ENCODE measurements around the gene PIP5K1B. TPM values are rescaled to one million over a fixed set of nuclear protein-coding genes. Genes with fewer than 3 reads are reported as not detected.

PIP5K1B gene
- total RNA-seq, 1 experiment from 2014 or later: 0.20 TPM

DNA sequence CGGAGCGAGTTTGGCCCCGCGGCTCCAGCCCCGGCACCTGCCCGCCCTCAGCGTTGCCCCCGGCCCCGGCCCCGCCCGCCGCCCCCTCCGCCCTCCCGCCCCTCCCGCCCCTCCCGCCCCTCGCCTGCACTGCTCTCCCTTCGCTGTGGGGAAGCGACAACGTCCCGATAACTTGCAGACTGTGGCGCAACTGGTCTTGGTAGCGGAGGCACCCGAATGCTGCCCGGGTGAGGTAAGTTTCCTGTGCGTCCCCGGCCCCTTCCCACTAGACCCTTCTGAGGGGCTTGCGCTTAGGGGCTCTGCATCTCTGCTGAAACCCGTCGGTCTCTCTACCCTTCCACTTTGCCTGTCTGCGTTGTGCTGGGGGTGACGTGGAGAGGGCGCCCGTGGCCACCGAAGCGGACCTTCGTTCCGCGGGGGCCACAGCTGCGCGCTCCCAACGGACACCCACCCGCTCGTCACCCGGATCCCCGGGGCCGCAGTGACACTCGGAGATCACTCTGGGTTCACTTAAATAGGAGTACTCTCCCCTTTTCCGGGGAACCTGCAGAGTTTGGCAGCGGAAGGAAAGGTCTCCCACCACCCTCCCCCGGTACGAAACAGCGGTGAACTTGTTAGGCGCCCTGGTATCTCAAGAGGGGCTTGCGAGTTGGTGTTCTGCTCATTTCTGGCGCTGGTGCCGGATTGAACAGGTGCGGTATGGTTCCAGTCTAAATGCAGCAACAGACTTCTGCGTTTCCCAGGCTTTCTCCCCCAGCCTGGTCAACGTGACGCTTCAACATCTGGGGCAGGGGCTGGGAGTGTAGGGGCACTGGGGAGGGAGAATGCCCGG lies 707 bp downstream of the PIP5K1B start:
- Histone ChIP-seq H3K4me1 (ENCODE audit: control insufficient read depth in 1 of 2, insufficient read depth in 2 of 2, low read length in 2 of 2) (no peaks in the 10 kb centered on the region), H3K79me2 (ENCODE audit: insufficient read depth, low read length) (no peaks in the 10 kb centered on the region), H3K9ac (ENCODE audit: low read length) (no peak overlapping the region), H3K9me3 (ENCODE audit: control insufficient read depth in 1 of 2, insufficient read depth in 1 of 2, low read depth in 1 of 2, low read length in 2 of 2) (no peaks in the 10 kb centered on the region), H3K9me2 (ENCODE audit: insufficient read depth) (no peaks in the 10 kb centered on the region; the same call in 1 of the 2 replicates), H3K27ac (ENCODE audit: low read depth, low read length) (no peak overlapping the region), H3K27me3 (ENCODE audit: insufficient read depth, low read length) (peaks cover 34% of the 10 kb centered on the region), H3K36me3 (ENCODE audit: control insufficient read depth in 1 of 2, insufficient read depth in 2 of 2, low read length in 2 of 2) (no peaks in the 10 kb centered on the region), H2AFZ (ENCODE audit: low read depth, low read length, poor library complexity, severe bottlenecking) (no peak overlapping the region), H4K20me1 (ENCODE audit: insufficient read depth) (no peaks in the 10 kb centered on the region), H3K4me3 (replicated peaks in 1 of 2; ENCODE audit: low read depth in 1 of 2, low read length in 2 of 2) (no peak overlapping the region), H3K4me2 (ENCODE audit: low read length) (no peak overlapping the region)
- ChIA-PET POLR2A (no interaction called here), CTCF (no interaction called here), RAD21 (ENCODE audit: low non-redundant PET in 1 of 2, low total read pairs in 2 of 2, uncharacterized antibody in 2 of 2, unreplicated experiment in 2 of 2) (no interaction called here)
- BruUV-seq (replicated peaks): no TSS peak
- ATAC-seq (no peak), DNase-seq (ENCODE audit: low read depth, low spot score) (no peak)
- TF ChIP-seq SIN3A (IDR thresholded peaks at IDR 0.05; ENCODE audit: low read depth) (no peak), EZH2phosphoT487 (IDR thresholded peaks at IDR 0.05; ENCODE audit: borderline replicate concordance) (no peak), POLR2AphosphoS5 (IDR thresholded peaks at IDR 0.05; ENCODE audit: low read depth, low read length) (no peak), POLR2A (IDR thresholded peaks at IDR 0.05; ENCODE audit: borderline replicate concordance, extremely low read depth, insufficient read depth, insufficient read length) (no peak), SRF (IDR thresholded peaks at IDR 0.05; ENCODE audit: low read depth) (no peak), ELF1 (IDR thresholded peaks at IDR 0.05; ENCODE audit: borderline replicate concordance, low read depth) (no peak), JUND (IDR thresholded peaks at IDR 0.05) (no peak), SP1 (IDR thresholded peaks at IDR 0.05; ENCODE audit: low read depth) (no peak), TCF7L2 (IDR thresholded peaks at IDR 0.05; ENCODE audit: borderline replicate concordance, extremely low read depth, insufficient read depth, insufficient read length) (no peak), YY1 (IDR thresholded peaks at IDR 0.05; ENCODE audit: extremely low read depth, insufficient replicate concordance, low read depth, low read length) (no peak), ZFX (IDR thresholded peaks at IDR 0.05) (no peak), EZH2 (IDR thresholded peaks at IDR 0.05) (no peak), RAD21 (IDR thresholded peaks at IDR 0.05; ENCODE audit: low read depth) (no peak), FOSL1 (IDR thresholded peaks at IDR 0.05; ENCODE audit: low read depth) (no peak)
- TF ChIP-seq, protein P1, sequence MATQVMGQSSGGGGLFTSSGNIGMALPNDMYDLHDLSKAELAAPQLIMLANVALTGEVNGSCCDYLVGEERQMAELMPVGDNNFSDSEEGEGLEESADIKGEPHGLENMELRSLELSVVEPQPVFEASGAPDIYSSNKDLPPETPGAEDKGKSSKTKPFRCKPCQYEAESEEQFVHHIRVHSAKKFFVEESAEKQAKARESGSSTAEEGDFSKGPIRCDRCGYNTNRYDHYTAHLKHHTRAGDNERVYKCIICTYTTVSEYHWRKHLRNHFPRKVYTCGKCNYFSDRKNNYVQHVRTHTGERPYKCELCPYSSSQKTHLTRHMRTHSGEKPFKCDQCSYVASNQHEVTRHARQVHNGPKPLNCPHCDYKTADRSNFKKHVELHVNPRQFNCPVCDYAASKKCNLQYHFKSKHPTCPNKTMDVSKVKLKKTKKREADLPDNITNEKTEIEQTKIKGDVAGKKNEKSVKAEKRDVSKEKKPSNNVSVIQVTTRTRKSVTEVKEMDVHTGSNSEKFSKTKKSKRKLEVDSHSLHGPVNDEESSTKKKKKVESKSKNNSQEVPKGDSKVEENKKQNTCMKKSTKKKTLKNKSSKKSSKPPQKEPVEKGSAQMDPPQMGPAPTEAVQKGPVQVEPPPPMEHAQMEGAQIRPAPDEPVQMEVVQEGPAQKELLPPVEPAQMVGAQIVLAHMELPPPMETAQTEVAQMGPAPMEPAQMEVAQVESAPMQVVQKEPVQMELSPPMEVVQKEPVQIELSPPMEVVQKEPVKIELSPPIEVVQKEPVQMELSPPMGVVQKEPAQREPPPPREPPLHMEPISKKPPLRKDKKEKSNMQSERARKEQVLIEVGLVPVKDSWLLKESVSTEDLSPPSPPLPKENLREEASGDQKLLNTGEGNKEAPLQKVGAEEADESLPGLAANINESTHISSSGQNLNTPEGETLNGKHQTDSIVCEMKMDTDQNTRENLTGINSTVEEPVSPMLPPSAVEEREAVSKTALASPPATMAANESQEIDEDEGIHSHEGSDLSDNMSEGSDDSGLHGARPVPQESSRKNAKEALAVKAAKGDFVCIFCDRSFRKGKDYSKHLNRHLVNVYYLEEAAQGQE (IDR thresholded peaks at IDR 0.05; ENCODE audit: low read depth): no peak
- TF ChIP-seq, protein P2, sequence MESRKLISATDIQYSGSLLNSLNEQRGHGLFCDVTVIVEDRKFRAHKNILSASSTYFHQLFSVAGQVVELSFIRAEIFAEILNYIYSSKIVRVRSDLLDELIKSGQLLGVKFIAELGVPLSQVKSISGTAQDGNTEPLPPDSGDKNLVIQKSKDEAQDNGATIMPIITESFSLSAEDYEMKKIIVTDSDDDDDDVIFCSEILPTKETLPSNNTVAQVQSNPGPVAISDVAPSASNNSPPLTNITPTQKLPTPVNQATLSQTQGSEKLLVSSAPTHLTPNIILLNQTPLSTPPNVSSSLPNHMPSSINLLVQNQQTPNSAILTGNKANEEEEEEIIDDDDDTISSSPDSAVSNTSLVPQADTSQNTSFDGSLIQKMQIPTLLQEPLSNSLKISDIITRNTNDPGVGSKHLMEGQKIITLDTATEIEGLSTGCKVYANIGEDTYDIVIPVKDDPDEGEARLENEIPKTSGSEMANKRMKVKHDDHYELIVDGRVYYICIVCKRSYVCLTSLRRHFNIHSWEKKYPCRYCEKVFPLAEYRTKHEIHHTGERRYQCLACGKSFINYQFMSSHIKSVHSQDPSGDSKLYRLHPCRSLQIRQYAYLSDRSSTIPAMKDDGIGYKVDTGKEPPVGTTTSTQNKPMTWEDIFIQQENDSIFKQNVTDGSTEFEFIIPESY (IDR thresholded peaks at IDR 0.05; ENCODE audit: extremely low read depth, insufficient replicate concordance, low read length): no peak
- TF ChIP-seq, protein P3, sequence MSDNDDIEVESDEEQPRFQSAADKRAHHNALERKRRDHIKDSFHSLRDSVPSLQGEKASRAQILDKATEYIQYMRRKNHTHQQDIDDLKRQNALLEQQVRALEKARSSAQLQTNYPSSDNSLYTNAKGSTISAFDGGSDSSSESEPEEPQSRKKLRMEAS (IDR thresholded peaks at IDR 0.05): no peak
- intact Hi-C loops (cut with micrococcal nuclease): no loop called here

All from HCT116 (cell line).